ENCODE measurements around the gene MEF2C.

The MEF2C gene

DNA sequence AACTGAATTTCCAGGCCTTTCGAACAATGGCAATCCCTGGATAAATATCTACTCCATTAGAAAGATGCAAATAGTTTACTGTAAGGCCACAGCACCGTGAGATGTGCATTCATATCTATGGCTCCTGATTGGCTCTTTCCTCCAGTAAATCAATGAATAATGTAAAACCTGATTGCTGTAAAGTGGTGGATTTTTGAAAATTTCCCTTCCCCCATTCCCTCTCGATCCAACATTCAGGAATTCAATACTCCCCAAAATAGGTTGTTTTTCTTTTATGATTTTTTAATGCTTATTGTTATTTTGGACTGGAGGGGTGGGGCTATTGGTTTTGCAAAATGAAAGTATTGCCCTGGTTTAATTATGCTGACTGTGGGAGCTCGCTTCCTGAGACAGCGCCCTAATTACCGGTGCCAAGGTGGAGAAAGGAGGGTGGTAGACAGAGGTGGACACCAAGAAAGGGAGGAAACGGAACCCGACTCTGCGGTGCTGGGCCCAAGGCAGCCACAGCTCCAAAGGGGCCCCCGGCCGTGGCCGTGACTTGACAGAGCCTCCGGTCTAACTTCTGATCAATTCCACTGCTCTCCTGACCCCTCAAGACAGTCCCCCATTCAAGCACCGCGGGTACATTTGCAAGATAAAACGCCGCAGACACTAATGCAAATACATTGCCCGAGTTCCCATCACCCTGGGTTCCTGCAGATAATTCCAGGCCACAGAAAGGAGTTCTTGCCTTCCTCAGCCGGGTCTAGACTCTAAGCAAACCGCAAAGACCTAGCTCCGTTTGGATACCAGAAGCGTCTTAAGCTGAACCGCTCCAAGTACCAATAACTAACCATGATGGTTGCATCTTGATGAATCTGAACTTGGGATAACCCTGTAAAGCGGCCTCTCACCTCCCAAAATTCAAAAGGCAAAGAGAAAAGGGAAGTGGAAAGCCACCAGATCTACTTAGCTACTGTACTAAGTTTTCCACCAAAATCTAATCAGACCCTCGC is 211.2 kb downstream of the MEF2C start:
- DNase-seq (ENCODE audit: low read depth) = no peak
- H3K4me3 ChIP-seq (ENCODE audit: low read depth, low read length) = no peak overlapping the region

DNA sequence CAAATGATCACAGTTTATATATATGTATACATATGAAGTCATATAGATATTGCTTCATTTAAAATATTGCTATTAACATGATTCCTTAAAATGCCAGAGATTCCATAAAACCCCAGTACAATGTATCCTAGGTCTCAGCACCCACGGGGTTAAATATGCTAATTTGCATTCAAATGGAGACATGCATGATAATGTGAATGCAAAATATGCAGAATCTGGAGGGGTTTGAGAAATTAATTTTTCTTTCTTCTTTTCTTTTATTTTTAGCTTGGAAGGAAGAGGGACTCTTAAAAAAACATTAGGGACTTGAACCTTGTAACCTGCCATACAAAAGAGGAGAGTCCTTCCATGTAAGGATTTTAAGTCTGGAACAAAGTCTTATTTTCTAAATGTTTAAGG is 211.9 kb downstream of the MEF2C start:
- H3K4me3 ChIP-seq (ENCODE audit: low read depth, low read length) = no peak overlapping the region
- no peak for DNase-seq (ENCODE audit: low read depth)

DNA sequence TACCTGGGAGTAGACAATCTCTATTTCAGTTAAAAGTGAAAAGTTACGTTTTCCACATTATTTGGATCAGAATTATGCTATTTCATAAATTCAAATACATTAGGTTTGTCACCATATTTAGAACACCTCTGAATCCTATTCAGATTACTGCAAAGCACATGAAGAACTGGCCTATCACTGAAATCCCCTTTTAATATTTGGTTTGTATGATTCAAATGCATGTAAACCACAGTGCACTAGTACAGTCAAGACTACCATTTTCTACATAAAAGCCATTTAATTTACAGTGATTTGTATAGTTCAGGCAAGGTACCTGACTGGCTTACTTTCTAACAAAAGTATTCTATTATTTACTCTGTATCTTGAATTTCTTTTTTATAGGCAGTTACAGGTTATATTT is 212.5 kb downstream of the MEF2C start:
- DNase-seq (ENCODE audit: low read depth) = no peak
- H3K4me3 ChIP-seq (ENCODE audit: low read depth, low read length) = no peak overlapping the region

DNA sequence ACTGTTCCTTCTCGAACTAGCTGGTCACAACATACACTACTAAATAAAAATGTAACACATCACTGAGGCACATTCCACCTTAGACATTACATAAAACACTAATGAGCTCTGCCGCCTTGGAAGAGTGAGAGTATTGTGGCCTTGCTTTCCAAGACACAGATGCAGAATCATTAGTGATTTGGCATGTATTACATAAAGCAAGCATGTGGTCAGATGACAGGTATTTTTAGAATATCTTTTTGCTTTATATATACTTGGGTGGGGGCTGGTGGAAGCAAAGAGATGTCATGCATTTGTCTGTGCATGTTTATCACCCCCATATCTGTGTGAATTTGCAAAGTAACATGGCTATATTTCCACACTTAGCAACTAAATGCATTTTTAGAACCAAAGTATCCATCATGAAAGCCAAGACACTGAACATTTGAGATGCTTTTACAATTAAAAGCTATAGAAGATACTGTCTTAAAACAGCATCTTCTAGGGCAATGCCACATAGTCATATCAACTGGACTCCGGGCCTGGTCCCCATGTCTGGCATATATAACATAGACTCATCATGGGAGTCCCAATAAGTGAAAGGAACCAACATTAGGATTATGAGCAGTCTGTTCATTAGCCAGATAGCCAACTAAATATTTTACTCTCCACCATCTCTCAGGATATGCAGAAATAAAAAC is 213.5 kb downstream of the MEF2C start:
- H3K4me3 ChIP-seq (ENCODE audit: low read depth, low read length) = no peak overlapping the region
- DNase-seq (ENCODE audit: low read depth) = no peak

DNA sequence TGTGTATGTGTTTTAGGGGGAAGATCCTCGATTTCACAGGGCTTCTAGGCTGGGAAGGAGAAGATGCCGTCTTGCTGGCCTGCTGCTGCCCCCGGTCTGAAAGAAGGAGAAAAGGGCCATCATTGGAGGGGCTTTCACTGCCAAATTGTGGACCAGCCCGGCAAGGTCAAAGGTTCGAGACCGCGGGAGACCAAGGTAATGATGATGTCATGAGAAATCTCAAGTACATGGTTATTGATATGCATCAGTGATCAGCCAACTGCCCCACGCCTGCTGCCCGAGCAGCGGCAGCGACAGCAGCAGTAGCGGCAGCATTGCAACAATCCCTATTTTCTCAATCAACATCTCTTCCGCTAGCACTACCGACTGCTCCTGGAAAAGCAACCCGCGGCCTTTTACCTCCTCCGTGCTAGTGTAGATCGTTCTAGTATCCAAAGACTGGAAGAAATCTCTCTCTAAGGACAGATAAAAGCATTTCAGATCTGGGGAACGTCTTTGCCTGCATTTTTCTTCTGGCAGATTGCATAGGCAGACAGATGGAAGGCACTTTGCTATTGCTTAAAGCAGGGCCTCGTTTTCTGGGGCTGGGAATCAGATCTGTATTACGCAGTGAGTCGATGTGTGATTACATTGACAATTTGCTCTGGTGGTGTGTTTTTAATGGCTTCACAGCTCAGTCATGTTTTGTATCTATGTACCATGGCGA is 215.3 kb downstream of the MEF2C start:
- no peak overlapping the region for H3K4me3 ChIP-seq (ENCODE audit: low read depth, low read length)
- DNase-seq (ENCODE audit: low read depth) = no peak

All from skeletal muscle cell (primary cell).